Upper lobe of left lung (tissue), 6 donors: ENCODE data around the gene CREB3L2. TPM values are rescaled to one million over a fixed set of nuclear protein-coding genes. Genes with fewer than 3 reads are reported as not detected.

Experiments
- ATAC-seq, 2 donors: fragments of 200-7000 bp; cut with Tn5 transposase; one replicate each; pipeline ENCODE4 v1.9.1; 2022; ENCODE audit warnings: mild to moderate bottlenecking in 2 of 2, moderate library complexity in 2 of 2; ENCODE audit not compliant: low FRiP score in 2 of 2
- DNase-seq, 2 donors: peaks; one replicate each; pipeline ENCODE4 v3.0.0-alpha.2; 2019 to 2020
- H3K27ac ChIP-seq, 4 donors: fragments of 200-600 bp; sonication (generic); one replicate each; pipeline ENCODE4 v1.5.1; 2016 to 2019
- H3K27me3 ChIP-seq, 4 donors: fragments of 200-600 bp; sonication (generic); one replicate each; pipeline ENCODE4 v1.5.1; 2017 to 2019
- H3K36me3 ChIP-seq, 4 donors: fragments of 200-600 bp; sonication (generic); one replicate each; pipeline ENCODE4 v1.5.1; 2016 to 2019
- H3K4me1 ChIP-seq, 4 donors: fragments of 200-600 bp; sonication (generic); one replicate each; pipeline ENCODE4 v1.5.1; 2018 to 2019
- H3K4me3 ChIP-seq, 4 donors: fragments of 200-600 bp; sonication (generic); one replicate each; pipeline ENCODE4 v1.5.1; 2017 to 2019; ENCODE audit warnings: mild to moderate bottlenecking in 2 of 4, moderate library complexity in 1 of 4
- H3K9me3 ChIP-seq, 4 donors: fragments of 200-600 bp; sonication (generic); one replicate each; pipeline ENCODE4 v1.5.1; 2018 to 2019
- EP300 ChIP-seq, 4 donors: sonication (generic); formaldehyde crosslinking; IDR thresholded peaks; one replicate each; pipeline ENCODE4 v1.5.1; 2017; ENCODE audit warnings: antibody characterized with exemption in 4 of 4, control low read depth in 2 of 4
- POLR2A ChIP-seq, 4 donors: fragments of 450-650 bp; IDR thresholded peaks; one replicate each; pipeline ENCODE4 v1.5.1; 2016 to 2017; ENCODE audit warnings: antibody characterized with exemption in 4 of 4, mild to moderate bottlenecking in 2 of 4
- POLR2AphosphoS5 ChIP-seq, 2 donors: sonication (generic); formaldehyde crosslinking; IDR thresholded peaks; one replicate each; pipeline ENCODE4 v1.5.1; 2017; ENCODE audit warnings: antibody characterized with exemption in 2 of 2
- WGBS, 2 donors: methylation state at CpG; one replicate each; pipeline ENCODE4 v1.1.5; 2017 to 2018; 5-methylcytosine and 5-hydroxymethylcytosine counted together
- total RNA-seq, 6 donors: library from RNA; depleted of rRNA in 4 of 6; stranded (reverse); fragments of >200 nt in 4 of 6; gene quantifications; one replicate each; pipeline versions ENCODE4 v1.1.0 to v1.2.1, GENCODE V29; 2016 to 2021
- TF ChIP-seq, protein P1 (sequence below), 6 experiments: fragments of 450-650 bp in 4 of 6; fragments of 200-600 bp in 2 of 6; sonication (generic) in 2 of 6; IDR thresholded peaks; one replicate each; pipeline ENCODE4 v1.5.1; 2016 to 2019; ENCODE audit warnings: antibody characterized with exemption in 6 of 6
- donor health status: DM: no; HTN: no; CAD: no; lungs with moderate emphysema.
- donor health status: DM: no; HTN: yes; CAD: no; lungs with severe emphysema.

The CREB3L2 gene
- total RNA-seq, 6 donors from 2014 or later, result 26.9 to 73.5 (median 34.2) TPM

DNA sequence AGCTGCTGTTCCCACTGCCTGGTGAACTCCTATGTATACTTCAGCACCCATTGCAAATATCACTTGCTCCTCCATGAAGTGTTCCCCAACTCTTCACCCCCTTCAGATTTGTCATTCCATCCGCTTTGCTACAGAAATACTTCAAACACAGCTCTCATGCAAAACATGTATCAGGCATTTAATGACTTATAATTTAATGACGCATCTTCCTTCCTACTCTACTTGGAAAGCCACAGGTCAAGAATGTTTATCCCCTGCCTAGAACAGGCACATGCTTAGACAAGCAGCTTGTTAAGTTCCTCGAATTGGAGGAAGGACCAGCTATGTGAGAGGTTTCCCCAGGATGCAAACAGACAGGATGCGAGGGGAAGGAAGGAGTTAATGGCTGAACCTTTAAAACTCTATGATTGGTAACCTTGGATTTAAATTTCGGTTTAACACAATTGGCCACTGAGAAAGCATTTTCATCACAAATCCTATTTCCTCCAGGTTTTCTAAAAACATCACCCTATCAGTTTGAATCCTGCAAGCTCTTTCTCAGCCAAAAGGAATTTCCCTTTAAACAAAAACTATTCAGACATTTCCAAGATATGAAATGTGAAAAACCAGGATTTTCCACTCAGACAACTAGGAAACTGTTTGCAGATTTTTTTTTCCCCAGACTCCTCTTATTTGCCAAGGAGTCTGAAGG is 11.5 kb downstream of the CREB3L2 start:
- DNase-seq, result no peak

DNA sequence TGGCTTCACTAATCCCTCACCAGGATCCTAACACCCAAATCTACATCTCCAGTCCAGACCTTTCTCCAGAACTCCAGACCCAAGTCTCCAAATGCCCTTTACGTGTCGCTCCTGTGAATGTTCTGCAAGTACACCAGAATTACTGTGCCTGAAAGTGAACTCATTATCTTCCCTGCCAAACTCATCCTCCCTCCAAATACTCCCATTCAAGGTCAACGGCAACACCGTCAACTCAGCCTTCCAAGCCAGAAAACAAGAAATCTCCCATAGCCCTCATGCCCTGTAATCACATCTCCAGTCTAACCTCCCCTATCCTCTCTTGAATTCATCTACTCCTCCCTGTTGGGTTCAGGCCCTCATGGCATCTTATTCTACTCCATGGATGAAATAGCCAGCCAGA is 12.3 kb downstream of the CREB3L2 start:
- TF ChIP-seq POLR2A (IDR thresholded peaks at IDR 0.05) (no peak), POLR2AphosphoS5 (IDR thresholded peaks at IDR 0.05) (no peak), EP300 (IDR thresholded peaks at IDR 0.05) (no peak)
- TF ChIP-seq, protein P1, sequence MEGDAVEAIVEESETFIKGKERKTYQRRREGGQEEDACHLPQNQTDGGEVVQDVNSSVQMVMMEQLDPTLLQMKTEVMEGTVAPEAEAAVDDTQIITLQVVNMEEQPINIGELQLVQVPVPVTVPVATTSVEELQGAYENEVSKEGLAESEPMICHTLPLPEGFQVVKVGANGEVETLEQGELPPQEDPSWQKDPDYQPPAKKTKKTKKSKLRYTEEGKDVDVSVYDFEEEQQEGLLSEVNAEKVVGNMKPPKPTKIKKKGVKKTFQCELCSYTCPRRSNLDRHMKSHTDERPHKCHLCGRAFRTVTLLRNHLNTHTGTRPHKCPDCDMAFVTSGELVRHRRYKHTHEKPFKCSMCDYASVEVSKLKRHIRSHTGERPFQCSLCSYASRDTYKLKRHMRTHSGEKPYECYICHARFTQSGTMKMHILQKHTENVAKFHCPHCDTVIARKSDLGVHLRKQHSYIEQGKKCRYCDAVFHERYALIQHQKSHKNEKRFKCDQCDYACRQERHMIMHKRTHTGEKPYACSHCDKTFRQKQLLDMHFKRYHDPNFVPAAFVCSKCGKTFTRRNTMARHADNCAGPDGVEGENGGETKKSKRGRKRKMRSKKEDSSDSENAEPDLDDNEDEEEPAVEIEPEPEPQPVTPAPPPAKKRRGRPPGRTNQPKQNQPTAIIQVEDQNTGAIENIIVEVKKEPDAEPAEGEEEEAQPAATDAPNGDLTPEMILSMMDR (IDR thresholded peaks at IDR 0.05), result no peak
- 94% methylated on average over 4 of the region's 4 CpGs for WGBS, 2 donors
- Histone ChIP-seq H3K27me3 (no peaks in the 10 kb centered on the region), H3K4me3 (no peak overlapping the region), H3K9me3 (no peaks in the 10 kb centered on the region), H3K4me1 (peaks cover 35 to 72% (median 59%) of the 10 kb centered on the region in 4 donors), H3K27ac (peak overlapping the region in 2 of 4 donors; percentile 25 to 41), H3K36me3 (no peaks in the 10 kb centered on the region)
- DNase-seq, result no peak
- no peak for ATAC-seq

More for the DNA sequence above, 11.5 kb downstream of the CREB3L2 start:
- Histone ChIP-seq H3K4me3 (no peak overlapping the region), H3K36me3 (no peaks in the 10 kb centered on the region), H3K9me3 (no peaks in the 10 kb centered on the region), H3K4me1 (peaks cover 35 to 64% (median 56%) of the 10 kb centered on the region in 4 donors), H3K27me3 (no peaks in the 10 kb centered on the region), H3K27ac (peak overlapping the region in 2 of 4 donors; percentile 41 to 46)
- WGBS, 2 donors, result 45 to 49% methylated on average over 5 of the region's 5 CpGs
- TF ChIP-seq POLR2AphosphoS5 (IDR thresholded peaks at IDR 0.05) (peak in 1 of 2 donors; percentile 9), EP300 (IDR thresholded peaks at IDR 0.05) (peak in 1 of 4 donors; percentile 35)
- TF ChIP-seq, protein P1 (IDR thresholded peaks at IDR 0.05), result no peak
- ATAC-seq, result peak in 1 of 2 donors; percentile 5

DNA sequence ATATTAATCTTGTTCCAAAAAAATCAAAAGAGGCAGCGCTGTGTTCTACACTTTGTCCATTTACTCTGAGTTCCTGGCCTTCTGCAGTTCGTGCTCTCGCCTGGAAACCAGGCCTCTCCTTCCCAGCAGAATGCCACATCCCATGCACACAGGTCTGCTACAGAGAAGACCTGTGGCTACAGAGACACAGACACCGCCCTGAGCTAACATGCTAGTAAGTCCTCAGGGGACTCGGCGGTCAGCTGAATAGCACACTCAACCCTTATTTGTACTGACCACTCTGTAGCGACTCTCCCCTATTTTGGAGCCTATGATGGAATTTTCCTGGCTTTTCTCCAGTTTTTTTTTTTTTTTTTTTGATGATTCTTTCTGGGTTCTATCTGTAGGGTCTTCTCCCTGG is 12.8 kb downstream of the CREB3L2 start:
- peak overlapping the region in 1 of 4 donors; percentile 25 for H3K27ac ChIP-seq

DNA sequence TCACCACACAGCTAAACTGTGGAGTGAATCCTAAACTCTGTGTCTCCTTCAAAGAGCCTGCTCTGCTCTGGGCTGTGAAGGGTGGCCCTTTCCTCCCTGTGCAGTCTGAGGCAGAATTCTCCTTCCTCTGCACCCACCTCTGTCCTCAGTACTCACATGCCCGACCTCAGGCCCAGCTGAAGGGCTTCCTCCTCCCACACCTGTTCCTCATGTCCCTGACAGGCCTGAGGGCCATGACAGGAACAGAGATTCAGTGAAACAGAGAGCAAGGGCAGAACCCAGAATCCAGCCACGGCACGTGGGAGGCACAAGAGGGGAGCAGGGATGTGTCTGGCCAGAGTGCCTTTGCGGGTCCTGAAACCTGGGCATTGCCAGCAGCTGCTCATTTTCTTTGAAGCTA is 13.9 kb downstream of the CREB3L2 start:
- 67 to 82% methylated on average over 3 to 4 of the region's 4 CpGs for WGBS, 2 donors
- no peak for ATAC-seq
- peaks cover 35 to 66% (median 57%) of the 10 kb centered on the region in 4 donors for H3K4me1 ChIP-seq
- H3K36me3 ChIP-seq, result no peaks in the 10 kb centered on the region
- no peak for DNase-seq
- TF ChIP-seq POLR2A (IDR thresholded peaks at IDR 0.05) (no peak), EP300 (IDR thresholded peaks at IDR 0.05) (no peak), POLR2AphosphoS5 (IDR thresholded peaks at IDR 0.05) (no peak)
- TF ChIP-seq, protein P1 (IDR thresholded peaks at IDR 0.05), result no peak
- peak overlapping the region in 2 of 4 donors; percentile 47 to 58 for H3K27ac ChIP-seq
- H3K9me3 ChIP-seq, result no peaks in the 10 kb centered on the region
- no peaks in the 10 kb centered on the region for H3K27me3 ChIP-seq
- H3K4me3 ChIP-seq, result no peak overlapping the region

More for the DNA sequence above, 12.8 kb downstream of the CREB3L2 start:
- Histone ChIP-seq H3K4me3 (no peak overlapping the region), H3K9me3 (no peaks in the 10 kb centered on the region), H3K36me3 (no peaks in the 10 kb centered on the region), H3K4me1 (peaks cover 35 to 72% (median 59%) of the 10 kb centered on the region in 4 donors), H3K27me3 (no peaks in the 10 kb centered on the region)
- ATAC-seq (peak in 1 of 2 donors; percentile 40), DNase-seq (no peak)
- WGBS, 2 donors, result 67 to 74% methylated on average over 7 of the region's 7 CpGs
- TF ChIP-seq POLR2A (IDR thresholded peaks at IDR 0.05) (no peak), EP300 (IDR thresholded peaks at IDR 0.05) (no peak), POLR2AphosphoS5 (IDR thresholded peaks at IDR 0.05) (no peak)
- TF ChIP-seq, protein P1 (IDR thresholded peaks at IDR 0.05), result no peak
